Natural killer cell treated with Interleukin-12 subunit alpha and Interleukin-12 subunit beta and Interleukin-15 and Interleukin-18, amount 100 ng/mL, for 72 hours (primary cell): ENCODE data around the gene ADAMTS12. TPM values are rescaled to one million over a fixed set of nuclear protein-coding genes. Genes with fewer than 3 reads are reported as not detected.

Experiments used
- ATAC-seq, 2 donors: fragments of 150-1000 bp; cut with Tn5 transposase in 1 of 2; sonication (Bioruptor Pico), chemical (Tn5 transposase) in 1 of 2; 2 replicates each; pipeline ENCODE4 v1.10.0; 2021
- DNase-seq: peaks from one replicate; pipeline ENCODE4 v3.0.0; 2022; ENCODE audit warnings: low spot score
- H3K27ac Mint-ChIP-seq, 2 donors: 1 replicate in 1 of 2; 2 replicates in 1 of 2; pipeline ENCODE4 v1.8.0; 2022; ENCODE audit warnings: mixed read lengths in 2 of 2, mild to moderate bottlenecking in 1 of 2, moderate library complexity in 1 of 2
- H3K27me3 Mint-ChIP-seq, 2 donors: 1 replicate in 1 of 2; 2 replicates in 1 of 2; pipeline ENCODE4 v1.8.0; 2022; ENCODE audit warnings: mixed read lengths in 2 of 2
- H3K36me3 Mint-ChIP-seq: one replicate; pipeline ENCODE4 v1.8.0; 2022; ENCODE audit warnings: mixed read lengths
- H3K4me1 Mint-ChIP-seq, 2 donors: 1 replicate in 1 of 2; 2 replicates in 1 of 2; pipeline ENCODE4 v1.8.0; 2022; ENCODE audit warnings: low read depth in 2 of 2, mixed read lengths in 2 of 2, mild to moderate bottlenecking in 1 of 2
- H3K4me3 Mint-ChIP-seq: one replicate; pipeline ENCODE4 v1.8.0; 2022; ENCODE audit warnings: mixed read lengths
- H3K9me3 Mint-ChIP-seq: 2 replicates; pipeline ENCODE4 v1.8.0; 2022; ENCODE audit warnings: mixed read lengths
- total RNA-seq, 2 donors: library from RNA; stranded (reverse); gene quantifications; one replicate each; pipeline ENCODE4 v1.2.3, GENCODE V29; 2022

The ADAMTS12 gene
- total RNA-seq, 2 donors from 2014 or later = not detected

DNA sequence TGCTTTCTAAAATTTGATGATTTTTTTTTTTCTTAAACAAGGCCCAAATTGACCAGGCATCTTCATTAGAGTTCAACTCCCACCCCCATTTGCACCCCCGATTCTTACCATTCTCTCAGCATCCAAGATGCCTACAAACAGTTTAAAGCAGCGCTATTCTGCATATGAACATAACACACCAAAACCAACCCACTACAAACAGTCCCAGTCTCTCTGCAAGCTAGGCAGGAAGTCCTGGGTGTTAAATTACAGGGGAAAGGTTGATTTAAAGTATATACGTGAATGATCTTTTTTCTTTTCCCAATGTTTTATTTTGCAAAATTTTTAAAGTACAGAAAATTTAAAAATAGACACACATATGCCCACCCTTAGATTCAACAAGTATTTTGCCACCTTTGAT is 127.0 kb downstream of the ADAMTS12 start:
- no peaks in the 10 kb centered on the region for H3K36me3 Mint-ChIP-seq
- no peaks in the 10 kb centered on the region for H3K4me1 Mint-ChIP-seq
- H3K4me3 Mint-ChIP-seq = no peak overlapping the region
- no peak overlapping the region for H3K27ac Mint-ChIP-seq
- DNase-seq = no peak
- H3K9me3 Mint-ChIP-seq = no peaks in the 10 kb centered on the region
- ATAC-seq = no peak
- H3K27me3 Mint-ChIP-seq = peaks cover 4 to 8% of the 10 kb centered on the region in 2 donors

DNA sequence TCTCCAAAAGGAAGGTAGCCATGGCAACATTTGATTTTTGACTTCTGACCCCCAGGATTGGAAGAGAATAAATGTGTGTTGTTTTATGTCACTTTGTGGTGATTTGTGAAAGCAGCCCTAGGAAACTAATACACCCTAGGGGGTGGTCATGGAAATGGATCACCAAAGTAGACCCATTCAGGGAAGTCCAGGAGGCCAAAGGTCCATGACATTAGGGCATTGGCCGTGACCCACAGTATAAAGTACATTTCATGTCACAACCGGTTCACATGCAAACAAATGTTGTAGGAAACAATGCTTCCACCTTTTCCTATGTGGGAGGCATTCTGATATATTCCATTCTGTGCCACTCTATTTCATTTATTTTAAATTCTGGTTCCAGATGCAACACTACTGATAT is 128.4 kb downstream of the ADAMTS12 start:
- H3K27me3 Mint-ChIP-seq = peaks cover 4 to 8% of the 10 kb centered on the region in 2 donors
- H3K9me3 Mint-ChIP-seq = no peaks in the 10 kb centered on the region
- no peaks in the 10 kb centered on the region for H3K36me3 Mint-ChIP-seq
- DNase-seq (no peak), ATAC-seq (no peak)
- H3K4me1 Mint-ChIP-seq = no peaks in the 10 kb centered on the region
- no peak overlapping the region for H3K4me3 Mint-ChIP-seq
- H3K27ac Mint-ChIP-seq = no peak overlapping the region

DNA sequence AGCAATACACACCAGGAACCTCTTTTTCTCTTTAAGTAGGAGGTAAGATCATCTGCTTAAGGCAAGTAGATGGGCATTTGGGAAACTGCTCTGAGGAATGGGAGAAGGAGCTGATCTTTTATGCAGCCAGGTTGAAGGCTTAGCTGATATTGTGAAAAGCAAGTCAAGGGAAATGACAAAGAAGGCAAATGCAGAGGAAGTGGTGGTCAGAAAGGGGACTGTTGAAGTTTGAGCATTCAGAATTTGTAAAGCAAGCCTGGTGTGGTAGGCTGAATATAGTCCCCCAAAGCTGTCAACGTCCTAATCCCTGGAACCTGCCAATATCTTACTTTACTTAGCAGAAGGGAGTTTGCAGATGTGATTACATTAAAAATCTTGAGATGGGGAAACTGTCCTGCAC is 128.9 kb downstream of the ADAMTS12 start:
- Mint-ChIP-seq H3K4me1 (no peaks in the 10 kb centered on the region), H3K4me3 (no peak overlapping the region), H3K27ac (no peak overlapping the region), H3K9me3 (no peaks in the 10 kb centered on the region), H3K27me3 (peaks cover 4 to 7% of the 10 kb centered on the region in 2 donors), H3K36me3 (no peaks in the 10 kb centered on the region)
- ATAC-seq (no peak), DNase-seq (no peak)

- DNase-seq (no peak), ATAC-seq (no peak)
- no peaks in the 10 kb centered on the region for H3K36me3 Mint-ChIP-seq
- no peak overlapping the region for H3K27ac Mint-ChIP-seq
- no peaks in the 10 kb centered on the region for H3K27me3 Mint-ChIP-seq
- H3K9me3 Mint-ChIP-seq = no peaks in the 10 kb centered on the region
- no peak overlapping the region for H3K4me3 Mint-ChIP-seq
- H3K4me1 Mint-ChIP-seq = no peaks in the 10 kb centered on the region
These were observed 130.7 kb downstream of the ADAMTS12 start for GRCh38 chr5:33761139-33761538.

- Mint-ChIP-seq H3K4me3 (no peak overlapping the region), H3K27me3 (no peaks in the 10 kb centered on the region), H3K27ac (no peak overlapping the region), H3K4me1 (no peaks in the 10 kb centered on the region), H3K36me3 (no peaks in the 10 kb centered on the region), H3K9me3 (no peaks in the 10 kb centered on the region)
- ATAC-seq = no peak
- DNase-seq = no peak
These were observed 133.1 kb downstream of the ADAMTS12 start for GRCh38 chr5:33758737-33759136.

DNA sequence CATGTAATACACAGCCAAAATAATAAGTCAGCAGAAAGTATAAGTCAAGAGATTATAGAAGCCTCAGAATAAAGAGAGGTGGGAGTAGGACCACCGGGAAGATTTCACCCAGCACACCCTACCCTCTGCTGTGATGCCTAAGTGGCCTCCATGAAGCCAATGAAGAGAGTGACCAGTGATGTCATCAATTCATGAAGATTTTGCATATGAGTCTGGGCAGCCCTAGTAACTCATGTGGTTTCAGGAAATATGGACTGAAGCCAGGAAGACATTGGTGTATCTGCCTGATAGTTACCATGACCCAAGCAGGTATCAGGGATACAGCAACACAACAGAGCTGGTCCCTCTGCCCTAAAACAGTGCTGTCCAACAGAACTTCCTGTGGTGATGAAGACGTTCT is 135.3 kb downstream of the ADAMTS12 start:
- Mint-ChIP-seq H3K27ac (no peak overlapping the region), H3K27me3 (no peaks in the 10 kb centered on the region), H3K4me1 (no peaks in the 10 kb centered on the region), H3K36me3 (no peaks in the 10 kb centered on the region), H3K4me3 (no peak overlapping the region), H3K9me3 (no peaks in the 10 kb centered on the region)
- DNase-seq (no peak), ATAC-seq (no peak)

- no peaks in the 10 kb centered on the region for H3K4me1 Mint-ChIP-seq
- H3K36me3 Mint-ChIP-seq = no peaks in the 10 kb centered on the region
- no peaks in the 10 kb centered on the region for H3K27me3 Mint-ChIP-seq
- no peaks in the 10 kb centered on the region for H3K9me3 Mint-ChIP-seq
- no peak overlapping the region for H3K4me3 Mint-ChIP-seq
- no peak for ATAC-seq
- no peak overlapping the region for H3K27ac Mint-ChIP-seq
- DNase-seq = no peak
These were observed 136.6 kb downstream of the ADAMTS12 start for GRCh38 chr5:33755231-33755630.

GRCh38 chr5:33753704-33754103 is 138.1 kb downstream of the ADAMTS12 start:
- H3K4me1 Mint-ChIP-seq = no peaks in the 10 kb centered on the region
- ATAC-seq (no peak), DNase-seq (no peak)
- no peaks in the 10 kb centered on the region for H3K36me3 Mint-ChIP-seq
- no peaks in the 10 kb centered on the region for H3K9me3 Mint-ChIP-seq
- no peak overlapping the region for H3K4me3 Mint-ChIP-seq
- no peak overlapping the region for H3K27ac Mint-ChIP-seq
- no peaks in the 10 kb centered on the region for H3K27me3 Mint-ChIP-seq

DNA sequence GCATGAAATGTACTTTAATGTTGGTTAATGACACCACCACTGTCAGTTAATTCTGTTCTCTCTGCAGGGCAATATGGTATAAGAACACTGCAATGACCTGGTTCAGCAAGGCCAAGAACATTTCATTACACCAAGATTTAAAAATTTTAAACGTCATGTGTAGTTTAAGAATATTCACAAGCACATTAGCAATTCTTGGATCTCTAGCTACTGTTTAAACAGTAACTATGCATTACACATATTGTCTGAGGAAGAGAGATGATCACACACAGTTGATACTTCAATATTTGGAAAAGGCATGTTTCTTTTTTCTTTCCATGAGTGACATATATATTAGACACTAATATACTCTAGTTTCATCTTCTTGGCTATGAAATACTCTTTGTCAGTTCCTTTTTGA is 143.0 kb downstream of the ADAMTS12 start:
- Mint-ChIP-seq H3K4me1 (no peaks in the 10 kb centered on the region), H3K4me3 (no peak overlapping the region), H3K27ac (no peak overlapping the region), H3K36me3 (no peaks in the 10 kb centered on the region), H3K9me3 (no peaks in the 10 kb centered on the region), H3K27me3 (no peaks in the 10 kb centered on the region)
- DNase-seq = no peak
- no peak for ATAC-seq

- peaks cover 0 to 7% of the 10 kb centered on the region in 2 donors for H3K27me3 Mint-ChIP-seq
- no peak for ATAC-seq
- no peak overlapping the region for H3K4me3 Mint-ChIP-seq
These were observed 146.6 kb downstream of the ADAMTS12 start for GRCh38 chr5:33745101-33745770.

GRCh38 chr5:33743099-33743498 is 148.7 kb downstream of the ADAMTS12 start:
- H3K9me3 Mint-ChIP-seq = no peaks in the 10 kb centered on the region
- H3K27me3 Mint-ChIP-seq = peaks cover 0 to 7% of the 10 kb centered on the region in 2 donors
- H3K4me3 Mint-ChIP-seq = no peak overlapping the region
- H3K27ac Mint-ChIP-seq = no peak overlapping the region
- no peaks in the 10 kb centered on the region for H3K36me3 Mint-ChIP-seq
- no peaks in the 10 kb centered on the region for H3K4me1 Mint-ChIP-seq
- no peak for ATAC-seq
- no peak for DNase-seq

More at GRCh38 chr5:33745101-33745770, 146.6 kb downstream of the ADAMTS12 start:
- no peak for DNase-seq
- H3K9me3 Mint-ChIP-seq = no peaks in the 10 kb centered on the region
- H3K27ac Mint-ChIP-seq = no peak overlapping the region
- H3K4me1 Mint-ChIP-seq = no peaks in the 10 kb centered on the region
- H3K36me3 Mint-ChIP-seq = no peaks in the 10 kb centered on the region

DNA sequence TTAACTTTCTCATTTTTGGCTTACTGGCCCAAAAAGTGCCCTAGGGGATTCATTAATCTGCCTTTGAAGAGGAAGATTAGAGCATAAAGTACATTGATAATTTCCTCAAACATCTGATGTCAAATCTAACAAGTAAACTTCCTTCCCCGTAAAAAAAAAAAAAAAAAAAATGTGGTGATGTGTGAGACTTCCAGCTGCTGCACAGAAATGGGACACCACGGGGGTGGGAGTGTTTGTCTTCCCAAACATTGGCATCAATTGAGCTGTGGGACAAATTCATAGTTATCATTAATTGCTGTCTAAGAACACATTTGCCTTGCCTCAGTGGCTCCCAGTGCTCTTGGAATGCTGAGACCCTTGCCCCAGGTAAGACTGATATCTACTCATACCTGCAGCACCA is 149.6 kb downstream of the ADAMTS12 start:
- no peak for ATAC-seq
- Mint-ChIP-seq H3K9me3 (no peaks in the 10 kb centered on the region), H3K27me3 (peaks cover 0 to 7% of the 10 kb centered on the region in 2 donors), H3K36me3 (no peaks in the 10 kb centered on the region), H3K4me3 (no peak overlapping the region), H3K27ac (no peak overlapping the region), H3K4me1 (no peaks in the 10 kb centered on the region)
- DNase-seq = no peak

DNA sequence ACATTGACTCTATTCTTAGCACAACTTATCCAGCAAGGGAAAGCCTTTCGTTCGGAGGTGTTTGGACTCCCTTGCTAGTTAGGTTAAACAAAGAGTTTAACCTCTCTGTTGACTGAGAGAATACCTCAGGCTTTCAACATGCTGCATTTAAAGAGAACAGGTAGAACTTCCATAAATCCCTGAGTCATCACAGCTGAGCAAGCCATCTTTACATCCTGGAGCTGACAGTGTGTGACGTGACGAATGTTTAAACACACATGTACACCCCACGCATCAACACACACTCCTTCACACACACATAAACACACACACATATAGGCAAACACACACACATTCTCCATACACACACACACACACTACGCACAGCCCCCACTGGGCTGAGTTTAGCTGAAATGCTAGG is 152.8 kb downstream of the ADAMTS12 start:
- no peak overlapping the region for H3K27ac Mint-ChIP-seq
- H3K27me3 Mint-ChIP-seq = peaks cover 0 to 7% of the 10 kb centered on the region in 2 donors
- H3K36me3 Mint-ChIP-seq = no peaks in the 10 kb centered on the region
- H3K4me3 Mint-ChIP-seq = no peak overlapping the region
- ATAC-seq (no peak), DNase-seq (no peak)
- H3K4me1 Mint-ChIP-seq = no peaks in the 10 kb centered on the region
- no peaks in the 10 kb centered on the region for H3K9me3 Mint-ChIP-seq

GRCh38 chr5:33738097-33738496 is 153.7 kb downstream of the ADAMTS12 start:
- DNase-seq = no peak
- ATAC-seq = no peak
- Mint-ChIP-seq H3K27me3 (peaks cover 0 to 7% of the 10 kb centered on the region in 2 donors), H3K4me3 (no peak overlapping the region), H3K9me3 (no peaks in the 10 kb centered on the region), H3K36me3 (no peaks in the 10 kb centered on the region), H3K27ac (no peak overlapping the region), H3K4me1 (no peaks in the 10 kb centered on the region)

DNA sequence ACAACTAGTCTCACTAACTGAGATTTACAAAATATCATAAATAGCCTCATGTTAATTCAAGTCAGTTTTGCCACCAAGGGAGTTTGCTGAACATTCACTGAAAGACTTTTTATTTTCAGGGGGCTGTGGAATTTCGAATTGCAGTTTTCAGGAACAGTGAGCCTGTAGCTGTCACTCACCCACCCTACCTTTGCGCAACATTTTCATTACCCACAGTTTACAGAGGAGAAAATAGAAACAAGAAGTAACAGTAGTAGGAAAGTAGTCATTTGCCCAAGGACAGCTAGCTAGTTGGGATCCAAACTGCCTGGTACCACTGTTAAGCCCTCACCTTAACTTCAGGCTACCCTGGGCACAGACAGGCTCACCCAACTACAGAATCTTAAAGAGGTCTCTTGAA is 154.1 kb downstream of the ADAMTS12 start:
- Mint-ChIP-seq H3K9me3 (no peaks in the 10 kb centered on the region), H3K36me3 (no peaks in the 10 kb centered on the region), H3K4me3 (no peak overlapping the region), H3K27ac (no peak overlapping the region), H3K4me1 (no peaks in the 10 kb centered on the region), H3K27me3 (peaks cover 0 to 3% of the 10 kb centered on the region in 2 donors)
- ATAC-seq (no peak), DNase-seq (no peak)
